Ecto neural progenitor cell (in vitro differentiated cells): ENCODE data around the gene SUB1.
"Not testable (repeated sequence)": the region's sequence is repeated elsewhere in the genome, so short reads cannot be mapped to it uniquely, and the experiment has no call there.

Experiments
- DNase-seq: peaks from one replicate; pipeline ENCODE4 v3.0.0-alpha.2; 2018; ENCODE audit warnings: low spot score

SUB1 gene

GRCh38 chr5:32566319-32567111, 18.8 kb upstream of the SUB1 start:
- DNase-seq = no peak

GRCh38 chr5:32571128-32571527, 14.2 kb upstream of the SUB1 start:
- no peak for DNase-seq

- no peak for DNase-seq
Measured at GRCh38 chr5:32572778-32573480, 12.4 kb upstream of the SUB1 start.

GRCh38 chr5:32573481-32573854, 11.9 kb upstream of the SUB1 start:
- DNase-seq = not testable (repeated sequence)

- no peak for DNase-seq
Measured at GRCh38 chr5:32574540-32575175, 10.7 kb upstream of the SUB1 start.

GRCh38 chr5:32578363-32578762, 7.0 kb upstream of the SUB1 start:
- DNase-seq = no peak

GRCh38 chr5:32578764-32579163, 6.6 kb upstream of the SUB1 start:
- DNase-seq = no peak

GRCh38 chr5:32581010-32581785, 4.2 kb upstream of the SUB1 start:
- no peak for DNase-seq

GRCh38 chr5:32583582-32584232, 1.6 kb upstream of the SUB1 start:
- DNase-seq = no peak

GRCh38 chr5:32584646-32585045, 711 bp upstream of the SUB1 start:
- no peak for DNase-seq

- DNase-seq = no peak
Measured at GRCh38 chr5:32585122-32585445, 273 bp upstream of the SUB1 start.

- DNase-seq = no peak
Measured at GRCh38 chr5:32586276-32586599, 881 bp downstream of the SUB1 start.

GRCh38 chr5:32587067-32587551, 1.8 kb downstream of the SUB1 start:
- DNase-seq = no peak

GRCh38 chr5:32589416-32589815, 4.1 kb downstream of the SUB1 start:
- DNase-seq = no peak

- DNase-seq = no peak
Measured at GRCh38 chr5:32589942-32590869, 4.8 kb downstream of the SUB1 start.

- no peak for DNase-seq
Measured at GRCh38 chr5:32595118-32595517, 9.8 kb downstream of the SUB1 start.

GRCh38 chr5:32597041-32597629, 11.8 kb downstream of the SUB1 start:
- no peak for DNase-seq

GRCh38 chr5:32598260-32598937, 13.0 kb downstream of the SUB1 start:
- no peak for DNase-seq

- DNase-seq = no peak
Measured at GRCh38 chr5:32598997-32599549, 13.7 kb downstream of the SUB1 start.
